HG03196 (cell line): ENCODE data around the gene EMILIN1.
"Not testable (repeated sequence)": the region's sequence is repeated elsewhere in the genome, so short reads cannot be mapped to it uniquely, and the experiment has no call there.

ENCODE experiments used
- ATAC-seq: cut with Tn5 transposase; IDR thresholded peaks from one replicate; pipeline ENCODE4 v1.9.1; 2021; ENCODE audit not compliant: unreplicated experiment

EMILIN1 gene

GRCh38 chr2:27053776-27054175 lies 24.6 kb upstream of the EMILIN1 start:
- ATAC-seq, result no peak

- no peak for ATAC-seq
Observed at GRCh38 chr2:27054721-27055120, 23.7 kb upstream of the EMILIN1 start.

GRCh38 chr2:27057184-27057583 lies 21.2 kb upstream of the EMILIN1 start:
- no peak for ATAC-seq

- no peak for ATAC-seq
Observed at GRCh38 chr2:27058210-27058609, 20.2 kb upstream of the EMILIN1 start.

- ATAC-seq, result no peak
Observed at GRCh38 chr2:27059141-27059820, 19.1 kb upstream of the EMILIN1 start.

- ATAC-seq, result no peak
Observed at GRCh38 chr2:27060323-27060722, 18.1 kb upstream of the EMILIN1 start.

GRCh38 chr2:27065128-27065527 lies 13.3 kb upstream of the EMILIN1 start:
- ATAC-seq, result no peak

- ATAC-seq, result no peak
Observed at GRCh38 chr2:27067385-27067784, 11.0 kb upstream of the EMILIN1 start.

- no peak for ATAC-seq
Observed at GRCh38 chr2:27069436-27069835, 9.0 kb upstream of the EMILIN1 start.

GRCh38 chr2:27069961-27070618 lies 8.3 kb upstream of the EMILIN1 start:
- ATAC-seq, result no peak

- peak; percentile 4 for ATAC-seq
Observed at GRCh38 chr2:27070653-27071276, 7.7 kb upstream of the EMILIN1 start.

- ATAC-seq, result peak; percentile 85
Observed at GRCh38 chr2:27071277-27071989, 7.0 kb upstream of the EMILIN1 start, which contains the start of gene OST4. Gene OST4, minus strand, starts transcription at chr2:27071654.

GRCh38 chr2:27071990-27072830 lies 6.2 kb upstream of the EMILIN1 start:
- peak; percentile 5 for ATAC-seq

- no peak for ATAC-seq
Observed at GRCh38 chr2:27072920-27073319, 5.5 kb upstream of the EMILIN1 start.

- no peak for ATAC-seq
Observed at GRCh38 chr2:27073782-27074181, 4.6 kb upstream of the EMILIN1 start.

- no peak for ATAC-seq
Observed at GRCh38 chr2:27074738-27075565, 3.5 kb upstream of the EMILIN1 start.

- not testable (repeated sequence) for ATAC-seq
Observed at GRCh38 chr2:27075566-27075871, 2.9 kb upstream of the EMILIN1 start.

- no peak for ATAC-seq
Observed at GRCh38 chr2:27076323-27076722, 2.1 kb upstream of the EMILIN1 start.

GRCh38 chr2:27077231-27077630 lies 1.2 kb upstream of the EMILIN1 start:
- ATAC-seq, result no peak
